Activated gamma-delta T cell treated with Interleukin-2 at 50 U/mL for 16 hours (primary cell): ENCODE measurements around the gene AGAP1.

Source experiments
- DNase-seq: peaks from one replicate; pipeline ENCODE4 v3.0.0-alpha.2; 2020

Gene AGAP1

DNA sequence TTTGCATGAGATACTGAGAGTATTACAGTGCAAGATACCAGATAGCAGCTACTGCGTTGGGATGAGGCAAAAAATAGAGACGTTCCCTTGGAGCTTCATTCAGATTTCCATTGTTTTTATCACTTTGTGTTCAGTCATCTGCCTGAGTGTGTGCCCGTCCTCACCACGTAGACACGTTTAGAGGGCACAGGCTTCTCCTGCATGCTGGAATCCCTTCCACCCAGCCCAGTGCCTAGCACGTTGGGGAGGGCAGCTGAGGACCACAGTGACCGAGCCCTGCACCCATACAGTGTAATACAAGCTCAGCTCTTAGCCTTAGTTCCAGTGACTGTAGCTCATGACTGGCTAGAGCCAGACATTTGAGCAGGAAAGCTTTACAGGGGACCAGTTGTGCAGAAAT is 539.6 kb downstream of the AGAP1 start:
- no peak for DNase-seq

DNA sequence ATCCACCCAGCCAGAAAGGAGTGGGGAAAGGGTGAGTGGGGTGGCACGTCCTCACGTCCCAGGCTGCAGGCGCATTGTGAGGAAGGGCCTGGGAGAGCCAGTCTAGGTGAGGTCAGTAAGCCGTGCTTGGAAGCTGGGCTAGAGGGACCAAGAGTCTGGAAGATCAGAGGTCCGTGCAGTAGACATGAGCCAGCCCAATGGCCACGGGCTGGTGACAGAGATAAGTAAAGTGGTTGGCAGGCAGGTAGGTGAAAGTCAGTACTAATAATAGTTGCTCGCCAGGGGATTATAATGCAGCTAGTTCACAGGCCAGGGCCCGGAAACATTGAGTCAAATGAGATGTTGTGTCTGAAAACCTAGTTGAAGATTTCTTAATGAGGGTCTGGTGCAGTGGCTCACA is 541.1 kb downstream of the AGAP1 start:
- DNase-seq: no peak

DNA sequence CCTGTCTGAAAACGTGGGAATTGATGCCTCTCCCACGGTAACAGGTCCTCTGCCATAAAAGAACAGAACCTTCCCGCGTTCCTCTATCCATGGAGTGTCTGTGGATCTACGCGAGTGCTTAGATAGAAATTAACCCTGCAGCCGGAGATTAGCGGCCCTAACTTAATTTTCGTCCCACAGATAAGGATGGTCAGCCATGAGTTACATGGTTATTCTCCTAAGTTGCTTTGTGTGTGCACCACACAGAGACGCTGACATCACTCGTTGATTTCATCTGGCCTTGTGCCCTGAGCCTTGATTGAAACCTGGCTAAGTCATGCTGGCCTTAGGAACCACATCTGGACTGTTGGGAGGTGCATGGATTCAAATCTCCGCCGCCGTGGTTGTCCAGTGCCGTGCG is 542.2 kb downstream of the AGAP1 start:
- no peak for DNase-seq

DNA sequence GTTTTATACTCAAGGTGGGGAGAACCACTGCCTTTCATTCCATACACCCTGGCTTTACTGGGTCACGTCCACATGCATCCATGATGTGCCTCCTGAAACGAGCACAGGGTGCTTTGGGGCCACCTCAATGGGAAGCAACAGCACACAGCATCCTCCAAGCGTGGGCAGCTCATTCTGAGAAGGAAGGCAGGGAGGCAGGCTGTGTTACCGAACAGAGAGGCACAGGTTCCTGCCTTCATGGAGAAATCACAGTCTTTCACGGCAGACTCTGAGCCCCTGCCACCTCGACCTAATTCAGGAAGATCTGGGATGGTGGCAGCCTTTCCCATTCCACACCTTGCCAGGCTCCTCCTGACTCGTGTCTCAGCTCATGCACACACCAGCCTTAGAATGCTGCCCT is 544.3 kb downstream of the AGAP1 start:
- DNase-seq: no peak

DNA sequence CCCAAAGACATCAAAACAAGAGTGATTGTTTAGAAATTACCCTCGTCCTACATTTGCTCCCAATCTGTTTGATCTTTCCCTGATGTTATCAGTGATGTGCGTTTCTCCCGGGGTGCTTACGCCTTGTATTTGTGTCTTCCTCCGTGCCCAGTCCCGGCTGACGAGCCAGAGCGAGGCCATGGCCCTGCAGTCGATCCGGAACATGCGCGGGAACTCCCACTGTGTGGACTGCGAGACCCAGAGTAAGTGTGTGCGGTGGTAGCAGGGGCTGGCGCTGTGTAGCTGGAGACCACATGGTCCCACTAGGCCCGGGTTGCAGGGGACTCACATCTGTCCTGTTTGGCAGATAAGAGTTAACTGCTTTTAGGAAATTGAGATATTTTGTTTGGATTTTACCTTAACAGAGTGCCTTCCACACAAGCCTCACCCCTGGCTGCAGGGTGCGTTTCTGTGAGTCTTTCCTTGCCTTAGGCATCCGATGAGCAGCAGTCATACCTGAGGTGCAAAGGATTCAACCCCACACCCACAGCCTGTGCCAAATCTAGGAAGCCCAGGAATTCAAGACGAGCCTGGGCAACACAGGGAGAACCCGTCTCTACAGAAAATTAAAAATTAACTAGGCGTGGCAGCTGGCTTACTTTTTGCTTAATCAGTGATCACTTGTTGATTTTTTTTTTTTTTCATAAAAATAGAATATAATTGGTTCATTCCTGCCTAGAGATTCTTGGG is 546.9 kb downstream of the AGAP1 start:
- DNase-seq: no peak

DNA sequence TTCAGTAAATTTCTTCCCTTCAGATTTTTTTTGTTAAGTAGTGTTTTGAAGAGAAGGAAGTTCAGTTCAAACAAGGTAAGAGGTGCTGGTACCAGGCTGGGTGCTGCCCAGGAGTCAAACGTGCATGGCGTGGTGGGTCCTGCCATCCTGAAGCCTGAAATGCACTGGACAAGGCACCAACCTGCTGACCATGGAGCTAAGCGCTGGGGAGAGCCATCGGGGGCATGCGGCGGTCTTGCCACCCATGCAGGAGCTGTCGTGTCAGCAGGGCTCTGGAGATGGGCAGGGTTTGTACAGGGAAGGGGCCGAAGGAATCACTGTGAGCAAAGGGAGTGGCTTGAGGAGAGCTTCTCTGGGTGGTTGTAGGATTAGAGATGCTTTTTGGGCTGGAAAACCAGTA is 547.8 kb downstream of the AGAP1 start:
- no peak for DNase-seq

DNA sequence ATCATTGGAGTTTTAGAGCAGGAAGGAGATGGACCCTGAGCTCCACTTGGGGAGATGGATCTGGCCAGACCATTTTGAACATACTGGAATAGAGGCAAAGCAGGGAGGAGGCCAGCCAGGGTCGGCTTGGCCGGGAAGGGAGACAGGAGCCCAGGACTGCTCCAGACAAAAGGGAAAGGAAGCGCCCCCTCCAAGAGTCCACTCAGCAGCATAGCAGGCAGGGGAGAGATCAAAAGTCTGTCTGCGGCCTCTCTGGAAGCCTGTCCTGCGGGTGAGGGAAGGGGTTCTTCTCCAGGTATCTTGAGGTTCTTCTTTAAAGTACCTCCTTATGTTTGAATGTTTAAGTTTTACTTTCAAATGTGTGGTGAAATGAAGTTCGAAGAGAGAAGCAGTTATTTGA is 548.2 kb downstream of the AGAP1 start:
- DNase-seq: no peak

DNA sequence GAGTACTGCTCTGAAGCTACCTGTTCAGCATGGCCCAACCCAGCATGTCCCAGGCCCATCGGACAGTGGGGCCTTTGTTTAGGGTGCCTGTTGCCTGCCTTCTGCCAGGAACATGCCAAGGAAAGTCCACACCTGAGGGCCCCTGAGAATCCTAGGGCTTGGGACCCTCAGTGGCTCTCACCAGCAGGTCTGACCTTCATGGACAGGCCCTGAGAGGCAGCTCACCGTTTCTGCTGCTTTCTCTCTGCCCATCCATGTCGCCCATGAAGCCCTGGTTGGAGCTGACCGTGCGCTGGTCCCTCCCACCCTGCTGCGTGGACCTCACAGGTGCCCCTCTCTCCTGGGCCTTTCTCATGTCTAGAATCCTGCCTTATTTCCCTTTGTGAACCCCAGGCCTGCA is 550.3 kb downstream of the AGAP1 start:
- DNase-seq: no peak

DNA sequence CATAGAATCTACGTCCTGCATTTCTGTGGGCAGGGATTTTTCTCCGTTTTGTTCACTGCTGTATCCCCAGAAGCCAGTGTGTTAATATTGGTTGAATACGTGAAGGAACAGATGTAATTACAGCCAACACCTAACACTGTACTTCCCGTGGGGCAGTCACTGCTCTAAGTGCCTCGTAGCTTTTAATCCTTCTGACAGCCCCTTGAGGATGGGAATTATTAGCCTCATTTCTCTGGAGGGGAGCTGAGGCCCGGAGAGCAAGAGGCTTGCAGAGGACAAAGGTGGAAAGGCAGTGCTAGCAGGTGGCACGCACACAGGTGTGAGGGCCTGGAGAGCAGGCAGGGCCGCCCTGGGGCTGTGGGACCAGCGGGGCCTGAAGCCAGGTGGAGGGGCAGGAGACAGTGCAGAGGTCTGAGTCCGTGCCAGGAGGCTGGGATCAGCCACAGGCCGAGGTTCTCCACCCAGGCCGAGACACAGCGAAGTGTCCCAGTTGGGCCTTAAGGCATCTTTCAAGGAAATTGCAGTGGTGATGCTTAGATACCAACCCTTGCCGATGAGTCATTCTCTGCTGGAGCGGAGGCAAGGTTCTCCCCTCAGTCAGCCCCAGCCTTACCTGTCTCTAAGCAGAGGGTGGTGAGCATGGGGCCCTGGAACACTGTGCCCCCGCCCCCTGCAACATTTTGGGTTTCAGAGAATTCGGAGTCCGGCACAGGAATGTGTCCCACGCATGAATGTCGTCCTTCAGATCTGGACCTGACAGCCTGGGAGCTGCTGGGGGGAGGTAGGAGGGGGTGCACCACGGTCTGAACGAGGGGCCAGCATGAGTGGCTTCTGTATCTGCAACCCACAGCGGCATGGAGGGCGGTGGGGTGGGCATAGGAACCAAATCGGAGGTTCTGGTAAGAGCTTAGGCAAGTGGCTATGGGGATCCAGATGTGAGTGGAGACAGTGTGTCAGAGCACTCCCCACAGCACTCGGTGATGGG is 551.7 kb downstream of the AGAP1 start:
- DNase-seq: no peak

DNA sequence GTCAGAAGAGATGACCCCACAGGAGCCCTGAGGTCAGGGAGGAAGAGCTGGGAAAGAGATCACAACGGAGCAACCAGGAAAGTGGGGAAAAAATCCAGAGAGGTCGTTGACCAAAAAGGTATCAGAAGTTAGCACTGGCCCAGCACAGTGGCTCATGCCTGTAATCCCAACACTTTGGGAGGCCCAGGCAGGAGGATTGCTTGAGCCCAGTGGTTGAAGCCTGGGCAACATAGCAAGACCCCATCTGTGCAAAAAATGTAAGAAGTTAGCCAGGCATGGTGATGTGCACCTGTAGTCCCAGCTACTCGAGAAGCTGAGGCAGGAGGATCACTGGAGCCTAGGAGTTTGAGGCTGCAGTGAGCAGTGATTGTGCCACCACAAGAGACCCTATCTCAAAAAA is 552.9 kb downstream of the AGAP1 start:
- no peak for DNase-seq

DNA sequence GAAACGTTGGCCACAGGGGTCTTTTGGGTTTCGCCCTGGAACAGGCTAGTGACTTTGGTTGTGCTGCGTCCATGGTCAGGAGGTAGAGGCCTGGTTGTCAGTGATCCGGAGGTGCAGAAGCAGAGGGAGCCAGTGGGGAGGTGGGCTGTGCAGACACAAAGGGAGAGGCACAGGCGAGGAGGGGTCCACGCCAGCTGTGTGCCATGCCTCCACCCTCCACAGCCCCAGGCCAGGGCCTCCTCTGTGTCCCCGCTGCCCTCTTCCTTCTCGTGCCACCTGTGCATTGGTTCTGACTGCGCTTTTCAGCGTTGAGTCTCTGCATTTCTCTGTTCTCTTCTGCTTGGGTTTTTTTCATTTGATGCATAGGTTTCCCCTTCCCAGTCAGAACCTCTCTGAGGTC is 553.3 kb downstream of the AGAP1 start:
- DNase-seq: no peak

DNA sequence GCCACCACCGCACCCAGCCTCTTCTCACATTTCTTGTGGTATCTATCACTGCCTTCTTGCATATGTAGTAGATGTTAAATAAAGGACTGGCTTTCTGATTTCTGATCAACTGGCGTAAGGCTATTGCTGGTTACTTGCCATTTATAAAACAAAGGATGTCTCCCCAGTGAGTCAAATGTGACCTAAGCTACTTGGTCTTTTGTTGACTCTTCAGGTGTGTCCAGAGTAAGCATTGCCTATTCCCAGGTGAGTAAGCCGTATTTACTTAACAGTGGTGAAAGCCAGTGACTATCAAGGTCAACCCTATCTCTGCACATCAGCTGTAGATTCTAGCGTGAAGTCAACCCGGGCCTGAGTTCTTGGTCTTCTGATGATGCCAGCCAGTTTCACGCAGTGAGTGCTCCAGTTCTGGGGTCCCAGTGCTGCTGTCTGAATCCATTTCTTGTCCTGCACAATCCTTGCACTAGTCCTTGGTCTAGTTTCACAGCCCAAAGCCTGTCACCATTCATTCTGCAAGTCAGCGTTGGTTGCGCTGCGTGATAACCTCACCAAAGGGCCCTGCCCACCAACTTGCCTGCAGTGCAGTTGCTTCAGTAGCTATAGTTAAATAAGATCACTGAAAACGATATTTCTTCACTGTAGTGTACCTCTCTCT is 554.2 kb downstream of the AGAP1 start:
- DNase-seq: no peak

DNA sequence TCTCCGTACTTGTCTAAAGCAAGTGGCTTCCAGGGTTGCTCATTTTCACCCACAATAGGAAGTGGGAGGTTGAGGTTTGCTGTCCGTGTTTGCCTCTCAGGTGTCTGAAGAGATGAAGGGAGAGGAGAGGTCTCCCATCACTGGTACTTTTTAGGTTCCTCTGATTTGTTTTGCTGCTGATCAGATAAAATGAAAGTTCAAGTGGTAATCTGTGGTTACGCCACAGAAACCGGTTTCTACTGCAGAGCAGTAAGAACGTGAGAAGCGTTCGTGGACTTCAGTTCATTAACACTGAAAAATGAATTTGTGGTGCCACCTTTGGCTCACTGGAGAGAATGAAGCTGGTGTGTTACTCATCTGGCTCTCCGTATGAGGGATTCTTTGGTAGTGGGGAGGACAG is 556.1 kb downstream of the AGAP1 start:
- no peak for DNase-seq

DNA sequence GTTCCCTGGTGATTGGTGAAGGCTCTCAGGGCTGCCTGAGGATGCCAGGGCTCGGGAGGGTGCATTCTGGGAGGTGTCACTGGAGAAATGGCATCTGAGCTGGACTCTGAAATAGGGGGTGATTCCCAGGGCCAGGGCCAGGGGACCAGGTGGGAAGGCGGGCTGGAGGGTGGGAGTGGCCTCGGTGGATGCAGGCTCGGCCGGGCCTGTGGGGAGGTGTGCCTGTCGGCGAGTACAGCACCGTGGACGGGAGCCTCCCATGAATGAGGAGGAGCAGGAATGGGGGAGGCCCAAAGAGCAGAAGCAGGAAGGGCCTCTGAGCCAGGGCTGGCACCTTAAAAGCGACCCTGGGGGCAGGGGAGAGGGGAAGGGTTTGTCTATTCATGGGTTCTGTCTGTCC is 557.5 kb downstream of the AGAP1 start:
- DNase-seq: no peak

DNA sequence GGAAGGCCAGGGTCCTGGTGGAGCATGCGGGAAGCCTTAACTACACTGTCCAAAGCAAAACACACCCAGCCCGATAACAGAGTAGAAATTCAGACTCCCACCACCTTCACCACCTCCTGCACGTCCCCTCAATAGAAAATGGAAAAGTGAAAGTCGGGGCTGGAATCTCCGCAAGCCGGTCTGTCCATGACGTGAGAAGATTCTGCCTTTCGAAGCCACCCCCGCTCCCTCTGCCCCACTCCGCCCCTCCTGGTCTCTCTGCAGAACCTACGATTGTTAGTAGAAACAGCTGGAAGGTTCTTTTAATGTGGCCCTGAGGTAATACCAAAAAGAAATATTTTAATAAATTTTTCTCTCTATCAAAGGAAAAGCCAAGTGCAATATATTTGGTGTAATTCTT is 558.0 kb downstream of the AGAP1 start:
- no peak for DNase-seq

DNA sequence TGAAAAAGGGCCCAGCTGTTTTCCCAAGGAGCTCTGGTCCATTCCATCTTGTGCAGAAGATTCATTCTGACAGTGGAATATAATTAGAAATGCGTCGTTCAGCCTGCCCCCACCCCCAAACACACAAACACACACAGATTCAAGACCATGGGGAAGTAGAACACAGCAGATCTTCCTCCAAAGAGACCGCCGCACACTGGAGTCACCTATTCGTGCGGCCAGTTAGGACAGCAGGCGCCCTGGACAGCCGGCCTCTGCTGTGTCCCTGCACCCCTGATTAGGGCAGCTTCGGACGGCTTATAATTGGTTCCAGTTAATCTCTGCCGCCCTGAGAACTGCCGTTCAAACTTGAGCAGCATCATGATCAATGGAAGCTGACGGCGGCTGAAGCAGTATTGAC is 558.4 kb downstream of the AGAP1 start:
- no peak for DNase-seq

DNA sequence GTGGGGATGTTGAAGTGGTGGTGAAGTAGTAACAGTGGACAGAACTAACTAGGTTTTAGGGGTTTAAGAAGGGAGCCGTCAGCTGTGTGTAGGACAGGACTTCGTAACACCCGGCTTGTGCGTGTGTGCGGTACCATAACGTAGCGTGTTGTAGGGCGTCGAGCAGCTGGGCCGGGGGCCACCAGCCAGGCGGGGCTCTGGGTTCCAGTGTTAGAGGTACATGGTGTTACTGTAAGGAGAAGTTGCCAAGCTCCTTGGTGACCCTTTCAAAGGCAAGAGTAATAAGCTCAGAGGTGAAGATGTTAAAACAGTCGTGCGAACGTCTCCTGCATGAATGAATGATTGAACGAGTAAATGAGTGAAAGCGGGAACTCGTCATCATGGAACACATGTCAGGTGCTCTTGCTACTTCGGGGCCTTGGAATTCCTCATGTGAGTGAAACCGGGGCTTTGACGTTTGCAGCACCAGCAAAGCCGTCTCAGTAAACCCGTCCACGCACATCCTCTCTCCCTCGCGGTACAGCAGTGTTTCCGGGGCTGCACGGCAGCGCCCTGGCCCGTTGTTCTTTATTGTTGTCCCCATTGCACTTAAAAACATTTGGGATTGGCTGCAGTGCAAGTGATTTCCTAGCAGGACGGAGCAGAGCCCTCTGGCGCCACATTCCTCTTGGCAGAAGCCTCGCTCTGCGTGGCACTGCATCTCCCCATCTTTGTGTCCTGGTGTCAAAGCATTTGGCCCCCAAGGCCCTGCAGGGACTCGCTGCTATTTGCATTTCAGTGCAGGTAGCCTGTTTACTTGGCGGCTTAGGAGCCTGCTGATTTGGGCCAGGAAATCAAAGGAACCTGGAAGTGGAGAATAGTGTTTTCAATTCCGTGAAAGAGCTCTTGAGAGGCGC is 559.3 kb downstream of the AGAP1 start:
- no peak for DNase-seq

DNA sequence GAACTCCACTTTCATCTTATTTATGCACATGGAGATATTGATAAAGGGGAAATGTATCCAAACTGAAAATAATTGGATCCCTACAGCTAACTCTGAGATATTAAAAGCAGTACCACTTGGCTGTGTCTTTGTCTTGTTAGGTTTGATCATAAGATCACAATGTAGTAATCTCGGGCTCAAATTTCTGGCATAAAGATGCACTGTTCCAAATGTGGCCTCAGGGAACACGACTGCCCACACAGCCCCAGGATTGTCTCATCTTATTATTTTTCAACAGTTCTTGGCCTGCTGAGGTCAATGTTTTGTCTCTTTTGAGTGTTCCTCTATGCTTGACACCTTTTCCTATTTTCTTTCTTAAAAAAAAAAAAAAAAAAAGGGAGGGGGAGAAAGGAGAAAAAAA is 560.3 kb downstream of the AGAP1 start:
- DNase-seq: no peak

DNA sequence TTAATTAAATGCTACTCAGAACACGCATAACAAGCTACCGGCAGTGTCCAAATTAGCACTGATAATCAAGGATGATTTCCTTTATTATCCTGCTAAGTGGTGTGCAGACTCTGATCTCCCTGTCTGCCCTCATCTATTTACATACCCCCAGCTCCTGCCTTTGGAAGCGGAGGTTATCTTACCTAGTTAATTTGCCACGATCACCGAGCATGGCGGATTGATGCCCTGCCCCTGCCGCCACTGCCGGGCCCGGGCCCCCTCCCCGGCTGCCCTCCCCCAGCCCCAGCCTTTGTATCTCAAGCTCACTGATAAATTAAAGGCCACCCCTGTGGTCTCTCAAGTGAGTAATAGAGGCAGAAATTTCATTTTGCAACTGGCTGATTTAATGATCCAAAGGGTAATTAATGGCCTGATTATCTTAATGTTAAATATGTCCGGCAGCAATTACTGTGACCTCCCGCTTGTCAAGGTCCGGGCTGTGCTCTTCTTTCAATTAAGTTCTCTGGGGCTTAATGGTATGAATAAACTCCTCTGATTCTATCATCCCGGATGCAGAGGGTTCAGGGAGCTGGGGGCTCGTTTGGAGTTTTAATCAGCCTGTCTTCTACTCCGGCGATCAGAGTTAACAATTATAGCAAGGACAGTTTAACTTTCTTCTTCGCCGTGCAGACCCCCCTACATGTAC is 560.9 kb downstream of the AGAP1 start:
- no peak for DNase-seq

DNA sequence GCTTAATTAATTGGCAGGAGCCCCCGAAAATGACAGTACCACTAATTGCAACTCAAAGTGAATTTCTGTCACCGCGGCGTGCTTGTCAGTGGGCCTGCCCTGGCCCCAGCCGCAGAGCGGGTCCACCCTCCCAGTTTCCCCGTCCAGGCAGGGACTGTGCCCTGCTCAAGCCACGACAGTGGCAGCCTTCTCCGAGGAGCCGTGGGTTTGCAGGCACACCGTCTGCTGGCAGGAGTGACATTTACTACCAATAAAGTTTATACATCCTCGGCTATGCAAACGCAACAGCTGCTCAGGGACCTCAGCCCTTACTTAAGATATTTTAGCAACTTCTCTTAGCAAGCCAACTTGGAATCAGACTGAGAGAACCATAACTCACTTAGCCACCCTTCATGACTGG is 561.6 kb downstream of the AGAP1 start:
- DNase-seq: no peak

DNA sequence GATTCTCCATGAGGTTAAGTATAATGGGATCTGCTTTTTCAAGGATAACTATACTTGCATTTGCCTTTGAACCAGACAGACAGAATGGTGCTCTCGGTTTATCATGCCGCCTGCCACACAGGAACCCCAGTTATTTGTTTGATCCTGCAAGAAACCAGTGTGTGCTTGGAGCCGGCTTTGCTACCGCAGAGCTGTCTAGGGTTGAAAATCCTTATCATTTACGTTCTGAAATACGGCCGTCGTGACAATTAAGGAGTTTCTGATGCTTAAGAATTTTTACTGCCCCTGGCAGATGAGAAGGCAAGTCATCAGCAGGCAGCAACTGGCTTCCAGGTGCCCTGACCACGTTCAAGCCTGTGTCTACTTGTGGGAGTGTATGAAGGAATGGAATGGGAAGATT is 562.3 kb downstream of the AGAP1 start:
- no peak for DNase-seq

DNA sequence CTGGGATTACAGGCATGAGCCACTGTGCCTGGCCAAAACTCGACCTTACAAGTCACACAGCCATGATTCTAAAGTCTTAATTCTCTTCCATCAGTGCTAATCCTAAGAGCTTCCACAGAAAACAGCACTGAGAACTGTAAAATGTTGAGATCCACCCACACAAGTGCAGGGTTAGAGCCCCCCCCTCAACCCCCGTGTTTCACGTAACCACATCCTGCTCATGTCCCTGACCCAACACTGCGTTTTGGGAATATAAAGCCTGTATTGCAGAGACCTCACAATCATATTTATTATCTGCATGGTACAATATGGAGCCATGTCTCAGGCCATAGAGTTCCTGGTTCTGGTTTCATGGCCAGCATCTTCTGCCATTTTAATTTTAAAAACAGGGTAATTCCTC is 563.5 kb downstream of the AGAP1 start:
- DNase-seq: no peak
